Measurements from ENCODE around the gene LRRN1. TPM values are rescaled to one million over a fixed set of nuclear protein-coding genes. Genes with fewer than 3 reads are reported as not detected.
"Not testable (repeated sequence)": the region's sequence is repeated elsewhere in the genome, so short reads cannot be mapped to it uniquely, and the experiment has no call there.

LRRN1 gene
- total and polyA plus RNA-seq, 2 donors (not counting 1 experiment from before 2014, with no cell fraction given): 1.1 to 2.5 TPM

GRCh38 chr3:3881050-3881449 lies 81.8 kb downstream of the LRRN1 start:
- WGBS (ENCODE audit: insufficient coverage): 100% methylated on average over 3 of the region's 7 CpGs
- Histone ChIP-seq H4K20me1 (ENCODE audit: control insufficient read depth, insufficient read depth, low read length, poor library complexity, severe bottlenecking) (no peaks in the 10 kb centered on the region), H3K4me2 (replicated peaks; ENCODE audit: low read depth, low read length, poor library complexity, severe bottlenecking) (no peak overlapping the region), H3K27me3 (replicated peaks in 1 of 4; ENCODE audit: control extremely low read depth in 1 of 4, control insufficient read depth in 3 of 4, insufficient read depth in 4 of 4, low read length in 3 of 4) (no peaks in the 10 kb centered on the region), H3K9ac (ENCODE audit: low read length) (no peak overlapping the region), H2AFZ (ENCODE audit: insufficient read depth, low read depth, low read length, poor library complexity, severe bottlenecking) (no peak overlapping the region), H3K4me1 (ENCODE audit: control insufficient read depth in 2 of 2, insufficient read depth in 2 of 2, low read length in 2 of 2) (no peaks in the 10 kb centered on the region), H3K9me3 (ENCODE audit: control extremely low read depth in 1 of 3, control insufficient read depth in 2 of 3, insufficient read depth in 1 of 3, low read length in 2 of 3) (no peaks in the 10 kb centered on the region), H3K79me2 (ENCODE audit: control insufficient read depth, insufficient read depth, low read length) (no peaks in the 10 kb centered on the region), H3K27ac (ENCODE audit: low read length in 2 of 2) (no peak overlapping the region), H3K4me3 (ENCODE audit: control extremely low read depth in 1 of 5, extremely low read depth in 1 of 5, insufficient read depth in 1 of 5, low read depth in 2 of 5, low read length in 4 of 5) (no peak overlapping the region), H3K36me3 (replicated peaks in 1 of 2; ENCODE audit: control extremely low read depth in 1 of 2, control insufficient read depth in 1 of 2, extremely low read depth in 1 of 2, insufficient read depth in 2 of 2, low read length in 1 of 2) (no peaks in the 10 kb centered on the region)
- TF ChIP-seq EZH2 (IDR thresholded peaks at IDR 0.05; ENCODE audit: borderline replicate concordance, insufficient read depth, low read depth, low read length, poor library complexity, severe bottlenecking) (no peak), CTCF (IDR thresholded peaks at IDR 0.05) (no peak)
- ATAC-seq (ENCODE audit: low read depth) (no peak), DNase-seq (no peak)
- no peaks in the 10 kb centered on the region for H3K4me1 Mint-ChIP-seq
- H3K27ac Mint-ChIP-seq: no peak overlapping the region
- H3K9me3 Mint-ChIP-seq (ENCODE audit: insufficient read depth): no peaks in the 10 kb centered on the region
- intact Hi-C loops (cut with micrococcal nuclease): no loop called here
- POLR2A ChIA-PET: no interaction called here
- CTCF ChIA-PET: no interaction called here
- H3K4me3 Mint-ChIP-seq: no peak overlapping the region
- H3K27me3 Mint-ChIP-seq: no peaks in the 10 kb centered on the region

GRCh38 chr3:3887311-3887710 lies 88.1 kb downstream of the LRRN1 start:
- H3K4me2 ChIP-seq (replicated peaks; ENCODE audit: low read depth, low read length, poor library complexity, severe bottlenecking); H3K27me3 ChIP-seq (replicated peaks in 1 of 4; ENCODE audit: control extremely low read depth in 1 of 4, control insufficient read depth in 3 of 4, insufficient read depth in 4 of 4, low read length in 3 of 4); POLR2A ChIA-PET; DNase-seq; H3K27ac ChIP-seq (ENCODE audit: low read length in 2 of 2); H3K79me2 ChIP-seq (ENCODE audit: control insufficient read depth, insufficient read depth, low read length); H2AFZ ChIP-seq (ENCODE audit: insufficient read depth, low read depth, low read length, poor library complexity, severe bottlenecking); H3K27ac Mint-ChIP-seq; H3K27me3 Mint-ChIP-seq; H3K9ac ChIP-seq (ENCODE audit: low read length); H3K36me3 ChIP-seq (replicated peaks in 1 of 2; ENCODE audit: control extremely low read depth in 1 of 2, control insufficient read depth in 1 of 2, extremely low read depth in 1 of 2, insufficient read depth in 2 of 2, low read length in 1 of 2); H3K4me1 ChIP-seq (ENCODE audit: control insufficient read depth in 2 of 2, insufficient read depth in 2 of 2, low read length in 2 of 2); H3K4me3 Mint-ChIP-seq; H3K9me3 Mint-ChIP-seq (ENCODE audit: insufficient read depth); ATAC-seq (ENCODE audit: low read depth); H3K4me3 ChIP-seq (ENCODE audit: control extremely low read depth in 1 of 5, extremely low read depth in 1 of 5, insufficient read depth in 1 of 5, low read depth in 2 of 5, low read length in 4 of 5); intact Hi-C loops (cut with micrococcal nuclease); H3K4me1 Mint-ChIP-seq; CTCF ChIA-PET; H3K9me3 ChIP-seq (ENCODE audit: control extremely low read depth in 1 of 3, control insufficient read depth in 2 of 3, insufficient read depth in 1 of 3, low read length in 2 of 3); H4K20me1 ChIP-seq (ENCODE audit: control insufficient read depth, insufficient read depth, low read length, poor library complexity, severe bottlenecking): not testable (repeated sequence)

Measured in B cell (primary cell).